Tibial nerve (tissue), 4 donors: ENCODE measurements around the gene ATP13A5. TPM values are rescaled to one million over a fixed set of nuclear protein-coding genes. Genes with fewer than 3 reads are reported as not detected.

Source experiments
- DNase-seq, 2 donors: peaks; one replicate each; pipeline ENCODE4 v3.0.0-alpha.2; 2019; ENCODE audit warnings: low spot score in 2 of 2
- H3K27ac ChIP-seq, 4 donors: fragments of 200-600 bp; sonication (generic) in 3 of 4; one replicate each; pipeline ENCODE4 v1.5.1; 2017 to 2019; ENCODE audit warnings: mild to moderate bottlenecking in 1 of 4
- H3K27me3 ChIP-seq, 2 donors: fragments of 200-600 bp; sonication (generic) in 1 of 2; one replicate each; pipeline versions ENCODE4 v1.5.1 to v1.6.0; 2017 to 2019
- H3K36me3 ChIP-seq, 3 donors: fragments of 200-600 bp; sonication (generic); one replicate each; pipeline ENCODE4 v1.5.1; 2018 to 2019
- H3K4me1 ChIP-seq, 4 donors: fragments of 200-600 bp; sonication (generic) in 3 of 4; one replicate each; pipeline ENCODE4 v1.5.1; 2017 to 2019
- H3K4me3 ChIP-seq, 4 donors: fragments of 200-600 bp; sonication (generic) in 3 of 4; one replicate each; pipeline ENCODE4 v1.5.1; 2017 to 2019; ENCODE audit warnings: mild to moderate bottlenecking in 1 of 4, moderate library complexity in 1 of 4
- H3K9me3 ChIP-seq, 4 donors: fragments of 200-600 bp; sonication (generic) in 3 of 4; one replicate each; pipeline ENCODE4 v1.5.1; 2017 to 2019
- EP300 ChIP-seq, 2 donors: sonication (generic); formaldehyde crosslinking; IDR thresholded peaks; one replicate each; pipeline ENCODE4 v1.6.1; 2017; ENCODE audit warnings: antibody characterized with exemption in 2 of 2, mild to moderate bottlenecking in 1 of 2
- POLR2A ChIP-seq, 2 donors: fragments of 450-650 bp; IDR thresholded peaks; one replicate each; pipeline ENCODE4 v1.6.1; 2017; ENCODE audit warnings: antibody characterized with exemption in 2 of 2, mild to moderate bottlenecking in 2 of 2, moderate library complexity in 2 of 2
- WGBS, 2 donors: methylation state at CpG; one replicate each; pipeline ENCODE4 v1.1.5; 2018; 5-methylcytosine and 5-hydroxymethylcytosine counted together
- total RNA-seq, 4 donors: library from RNA; depleted of rRNA; stranded (reverse); fragments of >200 nt; gene quantifications; one replicate each; pipeline ENCODE4 v1.1.0, GENCODE V29; 2016
- TF ChIP-seq, protein P1 (sequence below), 5 experiments: fragments of 200-600 bp in 3 of 5; fragments of 450-650 bp in 2 of 5; sonication (generic) in 3 of 5; IDR thresholded peaks; one replicate each; pipeline ENCODE4 v1.5.1; 2016 to 2019; ENCODE audit warnings: antibody characterized with exemption in 5 of 5, mild to moderate bottlenecking in 3 of 5, moderate library complexity in 2 of 5

Gene ATP13A5
- total RNA-seq, 4 donors from 2014 or later, result under 0.01 TPM; not detected in 3

DNA sequence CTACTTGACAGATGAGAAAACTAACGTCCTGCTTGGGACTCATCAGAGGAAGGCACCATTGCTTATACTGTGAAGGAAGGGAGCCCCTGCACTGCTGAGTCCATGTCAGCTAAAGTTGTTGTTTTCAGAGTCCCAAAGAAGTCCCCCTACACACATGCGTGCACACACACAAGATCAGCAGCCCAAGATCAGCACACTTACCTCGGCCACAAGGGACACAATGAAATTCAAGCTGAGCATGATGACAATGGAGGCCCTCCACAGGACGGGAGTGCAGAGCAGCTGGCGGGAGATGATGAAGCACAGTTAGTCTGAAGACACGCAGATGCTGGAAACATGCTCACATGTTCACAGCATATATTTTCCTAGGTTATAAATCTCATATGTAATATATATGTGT, 28.6 kb upstream of the ATP13A5 start:
- TF ChIP-seq EP300 (IDR thresholded peaks at IDR 0.05) (no peak), POLR2A (IDR thresholded peaks at IDR 0.05) (no peak)
- TF ChIP-seq, protein P1, sequence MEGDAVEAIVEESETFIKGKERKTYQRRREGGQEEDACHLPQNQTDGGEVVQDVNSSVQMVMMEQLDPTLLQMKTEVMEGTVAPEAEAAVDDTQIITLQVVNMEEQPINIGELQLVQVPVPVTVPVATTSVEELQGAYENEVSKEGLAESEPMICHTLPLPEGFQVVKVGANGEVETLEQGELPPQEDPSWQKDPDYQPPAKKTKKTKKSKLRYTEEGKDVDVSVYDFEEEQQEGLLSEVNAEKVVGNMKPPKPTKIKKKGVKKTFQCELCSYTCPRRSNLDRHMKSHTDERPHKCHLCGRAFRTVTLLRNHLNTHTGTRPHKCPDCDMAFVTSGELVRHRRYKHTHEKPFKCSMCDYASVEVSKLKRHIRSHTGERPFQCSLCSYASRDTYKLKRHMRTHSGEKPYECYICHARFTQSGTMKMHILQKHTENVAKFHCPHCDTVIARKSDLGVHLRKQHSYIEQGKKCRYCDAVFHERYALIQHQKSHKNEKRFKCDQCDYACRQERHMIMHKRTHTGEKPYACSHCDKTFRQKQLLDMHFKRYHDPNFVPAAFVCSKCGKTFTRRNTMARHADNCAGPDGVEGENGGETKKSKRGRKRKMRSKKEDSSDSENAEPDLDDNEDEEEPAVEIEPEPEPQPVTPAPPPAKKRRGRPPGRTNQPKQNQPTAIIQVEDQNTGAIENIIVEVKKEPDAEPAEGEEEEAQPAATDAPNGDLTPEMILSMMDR (IDR thresholded peaks at IDR 0.05), result no peak
- no peaks in the 10 kb centered on the region for H3K4me1 ChIP-seq
- no peaks in the 10 kb centered on the region for H3K27me3 ChIP-seq
- H3K4me3 ChIP-seq, result no peak overlapping the region
- no peak overlapping the region for H3K27ac ChIP-seq
- H3K36me3 ChIP-seq, result peaks cover 0 to 5% (median 0%) of the 10 kb centered on the region in 3 donors
- WGBS, 2 donors, result 75 to 77% methylated on average over 6 of the region's 6 CpGs
- DNase-seq, result no peak
- no peaks in the 10 kb centered on the region for H3K9me3 ChIP-seq

- no peak overlapping the region for H3K27ac ChIP-seq
- no peaks in the 10 kb centered on the region for H3K4me1 ChIP-seq
- H3K36me3 ChIP-seq, result no peaks in the 10 kb centered on the region
- H3K27me3 ChIP-seq, result no peaks in the 10 kb centered on the region
- WGBS, 2 donors, result 94 to 95% methylated on average over 2 of the region's 2 CpGs
- no peak for DNase-seq
- no peaks in the 10 kb centered on the region for H3K9me3 ChIP-seq
- H3K4me3 ChIP-seq, result no peak overlapping the region
- TF ChIP-seq, protein P1 (IDR thresholded peaks at IDR 0.05), result no peak
- TF ChIP-seq POLR2A (IDR thresholded peaks at IDR 0.05) (no peak), EP300 (IDR thresholded peaks at IDR 0.05) (no peak)
Measured at GRCh38 chr3:193403307-193403706, 24.8 kb upstream of the ATP13A5 start.

GRCh38 chr3:193400304-193400703, 21.8 kb upstream of the ATP13A5 start:
- DNase-seq, result no peak
- H3K36me3 ChIP-seq, result no peaks in the 10 kb centered on the region
- H3K27me3 ChIP-seq, result no peaks in the 10 kb centered on the region
- H3K4me1 ChIP-seq, result no peaks in the 10 kb centered on the region
- H3K4me3 ChIP-seq, result no peak overlapping the region
- TF ChIP-seq EP300 (IDR thresholded peaks at IDR 0.05) (no peak), POLR2A (IDR thresholded peaks at IDR 0.05) (no peak)
- TF ChIP-seq, protein P1 (IDR thresholded peaks at IDR 0.05), result no peak
- no peak overlapping the region for H3K27ac ChIP-seq
- no peaks in the 10 kb centered on the region for H3K9me3 ChIP-seq

GRCh38 chr3:193396451-193397244, 18.1 kb upstream of the ATP13A5 start:
- TF ChIP-seq POLR2A (IDR thresholded peaks at IDR 0.05) (no peak), EP300 (IDR thresholded peaks at IDR 0.05) (no peak)
- TF ChIP-seq, protein P1 (IDR thresholded peaks at IDR 0.05), result no peak
- no peaks in the 10 kb centered on the region for H3K27me3 ChIP-seq
- H3K27ac ChIP-seq, result no peak overlapping the region
- DNase-seq, result no peak
- H3K9me3 ChIP-seq, result no peaks in the 10 kb centered on the region
- no peaks in the 10 kb centered on the region for H3K36me3 ChIP-seq
- no peak overlapping the region for H3K4me3 ChIP-seq
- H3K4me1 ChIP-seq, result no peaks in the 10 kb centered on the region
- 75 to 84% methylated on average over 7 of the region's 7 CpGs for WGBS, 2 donors

DNA sequence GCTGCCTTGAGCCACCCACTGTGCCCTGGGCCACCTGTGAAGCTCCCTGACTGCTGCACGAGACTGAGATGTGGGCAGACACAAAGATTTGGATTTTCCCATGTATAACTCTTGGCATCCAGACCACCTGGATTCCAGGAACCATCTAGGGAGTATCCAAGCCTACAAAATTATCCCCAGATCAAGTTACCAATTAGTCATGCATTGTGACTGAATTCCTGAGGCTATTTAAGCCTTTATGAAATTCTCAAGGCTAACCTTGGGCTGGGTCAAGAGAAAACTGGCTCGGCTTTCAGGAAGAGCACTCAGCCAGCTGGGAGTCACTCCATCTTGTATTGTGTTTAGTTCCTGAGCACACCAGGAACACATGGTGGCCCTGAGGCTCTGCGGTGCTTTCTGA, 13.3 kb upstream of the ATP13A5 start:
- TF ChIP-seq POLR2A (IDR thresholded peaks at IDR 0.05), result no peak
- TF ChIP-seq, protein P1 (IDR thresholded peaks at IDR 0.05), result no peak
- no peak for TF ChIP-seq EP300 (IDR thresholded peaks at IDR 0.05)
- DNase-seq, result no peak
- Histone ChIP-seq H3K27ac (no peak overlapping the region), H3K4me1 (no peaks in the 10 kb centered on the region), H3K9me3 (no peaks in the 10 kb centered on the region), H3K27me3 (no peaks in the 10 kb centered on the region), H3K4me3 (no peak overlapping the region), H3K36me3 (no peaks in the 10 kb centered on the region)
- 61 to 67% methylated on average over 3 of the region's 3 CpGs for WGBS, 2 donors
